Mesodermal cell (in vitro differentiated cells): ENCODE measurements around the gene LOC101059915.
"Not testable (repeated sequence)": the region's sequence is repeated elsewhere in the genome, so short reads cannot be mapped to it uniquely, and the experiment has no call there.

Experiments
- H3K27ac ChIP-seq: 2 replicates; pipeline ENCODE4 v1.7.0; 2013; ENCODE audit warnings: mild to moderate bottlenecking, low read depth, low read length, moderate library complexity; ENCODE audit not compliant: severe bottlenecking
- H3K36me3 ChIP-seq: 2 replicates; pipeline ENCODE4 v1.7.1; 2013; ENCODE audit warnings: mild to moderate bottlenecking, low read length, moderate library complexity; ENCODE audit not compliant: control insufficient read depth, insufficient read depth
- H3K4me1 ChIP-seq: one replicate; pipeline ENCODE4 v1.7.1; 2013; ENCODE audit warnings: mild to moderate bottlenecking, low read length; ENCODE audit not compliant: insufficient read depth, control insufficient read depth, poor library complexity, severe bottlenecking
- H3K4me3 ChIP-seq: 2 replicates; pipeline ENCODE4 v1.7.0; 2013; ENCODE audit warnings: low read length, control low read depth, mild to moderate bottlenecking; ENCODE audit not compliant: insufficient read depth, poor library complexity, severe bottlenecking; ENCODE audit errors: extremely low read depth
- H3K9me3 ChIP-seq: 2 replicates; pipeline ENCODE4 v1.7.1; 2013; ENCODE audit warnings: mild to moderate bottlenecking, low read length, moderate library complexity; ENCODE audit not compliant: control insufficient read depth
- WGBS, 2 experiments: methylation state at CpG; one replicate each; pipeline ENCODE4 v1.1.5; 2013; ENCODE audit warnings: missing lambda C conversion rate in 2 of 2; ENCODE audit not compliant: insufficient coverage in 2 of 2; 5-methylcytosine and 5-hydroxymethylcytosine counted together

The LOC101059915 gene

DNA sequence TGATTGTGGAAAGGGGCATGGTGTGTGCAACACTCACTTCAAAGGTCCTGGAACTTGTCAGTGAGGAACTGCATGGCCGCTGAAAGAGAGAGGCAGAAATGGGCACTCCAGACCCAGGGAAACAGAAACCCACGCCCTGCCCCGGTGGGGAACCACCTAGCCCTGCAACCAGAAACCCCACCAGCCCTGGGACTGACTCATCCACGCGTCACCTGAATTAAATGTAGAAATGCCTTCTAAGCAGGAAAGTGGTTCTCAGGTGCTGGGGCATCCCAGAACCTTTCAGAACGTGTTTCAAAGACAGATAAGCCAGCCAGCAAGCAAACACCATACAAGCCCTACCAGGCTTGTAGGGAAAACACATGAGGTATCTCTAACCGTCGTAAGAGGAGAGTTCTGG, 4.1 kb upstream of the LOC101059915 start:
- 90 to 92% methylated on average over 3 to 4 of the region's 8 CpGs for WGBS, 2 experiments
- H3K9me3 ChIP-seq, H3K4me1 ChIP-seq, H3K36me3 ChIP-seq, H3K4me3 ChIP-seq, H3K27ac ChIP-seq: not testable (repeated sequence)

DNA sequence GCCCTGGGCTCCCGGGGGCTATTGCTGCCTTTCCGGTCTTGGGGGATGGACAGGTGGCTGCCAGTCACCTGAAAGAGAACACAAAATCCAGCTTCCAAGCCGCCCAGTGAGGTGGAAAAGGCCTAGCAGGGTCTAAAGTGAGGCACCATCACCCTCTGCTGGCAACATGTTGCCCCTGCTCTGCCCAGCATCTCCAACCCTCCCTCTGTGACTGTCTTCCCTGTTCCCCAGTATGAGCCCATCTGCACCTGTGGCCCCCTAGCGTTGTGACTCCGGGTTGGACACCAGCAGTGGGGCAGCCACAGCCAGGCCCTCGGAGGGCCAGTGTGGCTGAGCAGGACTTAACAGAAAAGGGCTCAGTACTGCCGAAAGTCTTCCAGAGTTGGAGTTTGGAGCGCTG, 3.1 kb upstream of the LOC101059915 start:
- H3K4me3 ChIP-seq, H3K4me1 ChIP-seq, H3K27ac ChIP-seq, H3K9me3 ChIP-seq, H3K36me3 ChIP-seq: not testable (repeated sequence)
- 11 to 19% methylated on average over 3 of the region's 8 CpGs for WGBS, 2 experiments

DNA sequence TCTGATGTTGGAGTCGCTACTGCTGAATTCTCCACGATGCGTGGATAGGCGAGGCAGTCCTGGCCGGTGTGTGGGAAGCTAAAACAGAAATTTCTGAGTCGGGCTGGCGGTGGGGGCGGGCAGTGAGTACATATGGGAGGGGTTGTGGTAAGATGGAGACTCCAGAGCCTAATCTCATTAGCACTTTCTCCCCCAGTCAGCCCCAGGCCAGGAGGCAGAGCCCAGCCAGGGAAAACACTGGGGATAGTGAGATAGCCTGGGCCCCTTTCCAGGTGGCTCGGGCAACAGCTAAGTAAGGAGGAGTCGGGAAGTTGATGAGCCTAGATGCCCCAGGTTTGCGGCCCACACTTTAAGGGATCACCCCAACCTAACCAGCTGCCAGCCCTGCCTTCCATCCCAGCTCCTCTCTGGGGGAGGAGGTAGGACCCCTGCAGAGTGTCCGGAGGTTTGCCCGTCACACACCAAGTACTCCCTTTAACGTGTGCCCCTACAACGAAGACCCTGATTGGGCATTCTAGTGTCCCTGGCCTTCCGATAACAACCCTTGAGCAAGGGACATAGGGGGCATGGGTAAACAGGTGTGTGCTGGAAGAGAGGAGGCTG, 2.4 kb upstream of the LOC101059915 start:
- Histone ChIP-seq H3K27ac (no peak overlapping the region), H3K9me3 (no peaks in the 10 kb centered on the region), H3K36me3 (no peaks in the 10 kb centered on the region), H3K4me1 (no peaks in the 10 kb centered on the region), H3K4me3 (no peak overlapping the region)
- 93% methylated on average over 7 of the region's 16 CpGs; no CpG with 5 or more reads in 1 of the 2 experiments for WGBS, 2 experiments

DNA sequence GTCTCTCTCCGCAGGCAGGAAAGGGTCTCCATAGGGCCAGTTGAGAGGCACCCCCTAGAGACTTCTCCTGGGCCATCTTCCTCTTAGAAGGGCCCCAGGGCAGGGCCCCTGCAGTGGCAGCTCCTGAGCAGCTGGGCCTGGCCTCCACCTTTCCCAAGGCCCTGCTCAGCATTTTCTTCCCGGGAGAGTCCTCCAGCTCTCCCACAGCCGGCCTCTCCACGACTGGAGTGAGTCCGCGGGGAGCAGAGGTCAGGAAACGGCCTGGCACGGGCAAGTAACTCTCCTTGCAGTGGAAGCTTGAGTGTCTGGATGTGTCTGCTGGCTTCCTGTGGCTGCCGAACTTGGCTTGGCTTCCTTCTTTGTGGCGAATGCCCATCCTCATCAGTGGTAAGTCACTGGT, 1.6 kb upstream of the LOC101059915 start:
- Histone ChIP-seq H3K27ac (no peak overlapping the region), H3K4me1 (no peaks in the 10 kb centered on the region), H3K36me3 (no peaks in the 10 kb centered on the region), H3K4me3 (no peak overlapping the region), H3K9me3 (no peaks in the 10 kb centered on the region)
- 93 to 95% methylated on average over 4 to 7 of the region's 10 CpGs for WGBS, 2 experiments

DNA sequence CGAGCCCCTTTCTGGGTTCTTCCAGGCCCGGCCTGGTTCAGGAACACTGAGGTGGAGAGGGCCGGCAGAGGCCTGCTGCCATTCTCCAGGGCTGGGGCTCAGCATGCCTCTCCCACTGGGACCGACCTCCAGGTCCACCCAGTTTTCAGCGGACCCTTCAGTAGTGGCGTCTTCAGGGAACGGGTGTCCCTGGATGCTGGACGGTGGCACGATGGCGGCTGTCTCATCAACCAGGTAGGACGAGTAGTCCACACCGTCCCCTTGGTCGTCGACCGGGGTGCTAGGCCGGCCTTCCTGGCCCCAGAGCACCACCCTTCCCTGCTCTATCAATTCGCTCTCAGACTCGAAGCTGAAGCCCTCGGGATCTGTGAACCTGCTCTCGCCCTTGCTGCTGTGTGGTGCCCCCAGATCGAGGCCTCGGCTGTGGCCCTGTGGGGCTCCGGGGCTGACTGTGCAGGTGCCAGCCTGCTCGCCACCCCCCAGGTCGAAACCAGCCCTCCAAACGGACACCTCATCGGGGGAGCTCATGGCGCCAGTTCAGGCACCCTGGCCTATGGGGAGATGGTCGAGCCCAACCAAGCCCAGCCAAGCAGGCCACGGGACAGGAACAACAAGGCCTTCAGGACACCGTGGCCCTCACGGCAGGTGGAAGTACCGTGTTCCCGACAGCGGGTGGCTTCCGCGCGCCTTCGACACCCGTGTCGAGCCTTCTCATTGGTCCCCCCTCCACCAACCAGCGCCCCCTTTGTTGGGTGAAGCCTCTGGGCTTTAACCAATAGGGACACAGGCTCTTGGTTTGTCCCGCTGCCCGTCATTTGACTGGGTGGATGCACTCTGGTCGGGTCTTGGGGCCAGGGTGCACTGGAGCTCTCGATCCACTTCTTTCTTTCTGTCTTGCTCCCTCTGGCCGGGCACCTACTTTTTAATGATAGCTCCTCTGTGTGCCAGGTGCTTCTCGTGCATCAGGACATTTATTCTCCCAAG, 814 bp upstream of the LOC101059915 start:
- Histone ChIP-seq H3K4me1 (no peaks in the 10 kb centered on the region), H3K9me3 (no peaks in the 10 kb centered on the region), H3K36me3 (no peaks in the 10 kb centered on the region), H3K27ac (no peak overlapping the region), H3K4me3 (no peak overlapping the region)
- 96 to 98% methylated on average over 24 to 35 of the region's 48 CpGs for WGBS, 2 experiments

DNA sequence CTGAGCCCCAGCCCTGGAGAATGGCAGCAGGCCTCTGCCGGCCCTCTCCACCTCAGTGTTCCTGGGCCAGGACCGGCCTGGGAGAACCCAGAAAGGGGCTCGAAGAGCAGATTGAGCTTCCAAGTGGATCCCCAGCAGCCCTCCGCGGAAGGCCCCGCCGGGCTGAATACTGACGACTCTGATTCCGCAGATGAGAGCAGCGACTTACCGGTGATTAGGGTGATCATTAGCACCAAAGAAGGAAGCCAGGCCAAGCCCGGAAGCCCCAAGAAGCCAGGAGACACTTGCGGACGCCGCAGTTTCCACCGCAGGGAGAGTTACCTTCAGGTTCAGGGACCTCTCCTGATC, 876 bp downstream of the LOC101059915 start:
- WGBS, 2 experiments: 92 to 96% methylated on average over 9 to 15 of the region's 16 CpGs
- Histone ChIP-seq H3K4me1 (no peaks in the 10 kb centered on the region), H3K4me3 (no peak overlapping the region), H3K27ac (no peak overlapping the region), H3K9me3 (no peaks in the 10 kb centered on the region), H3K36me3 (no peaks in the 10 kb centered on the region)

DNA sequence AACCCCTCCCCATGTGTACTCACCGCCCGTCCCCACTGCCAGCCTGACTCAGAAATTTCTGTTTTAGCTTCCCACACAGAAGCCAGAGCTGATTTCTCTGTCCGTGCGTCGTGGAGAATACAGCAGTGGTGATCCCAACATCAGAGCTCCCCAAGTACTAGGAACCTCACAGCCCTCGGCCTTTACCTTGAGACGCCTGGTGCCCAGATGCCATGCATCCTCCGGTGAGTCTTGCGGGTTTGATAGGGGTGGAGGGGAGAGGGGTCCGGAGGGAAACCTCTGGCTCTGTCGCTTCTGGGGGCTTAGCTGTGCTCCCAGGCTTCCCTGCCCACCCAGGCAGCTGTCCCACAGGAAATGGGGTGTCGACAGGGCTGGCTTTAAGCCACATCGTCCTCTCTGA, 2.1 kb downstream of the LOC101059915 start:
- 77 to 90% methylated on average over 2 to 6 of the region's 13 CpGs for WGBS, 2 experiments
- H3K27ac ChIP-seq: no peak overlapping the region
- H3K36me3 ChIP-seq: no peaks in the 10 kb centered on the region
- H3K4me3 ChIP-seq: no peak overlapping the region
- no peaks in the 10 kb centered on the region for H3K9me3 ChIP-seq
- H3K4me1 ChIP-seq: no peaks in the 10 kb centered on the region

DNA sequence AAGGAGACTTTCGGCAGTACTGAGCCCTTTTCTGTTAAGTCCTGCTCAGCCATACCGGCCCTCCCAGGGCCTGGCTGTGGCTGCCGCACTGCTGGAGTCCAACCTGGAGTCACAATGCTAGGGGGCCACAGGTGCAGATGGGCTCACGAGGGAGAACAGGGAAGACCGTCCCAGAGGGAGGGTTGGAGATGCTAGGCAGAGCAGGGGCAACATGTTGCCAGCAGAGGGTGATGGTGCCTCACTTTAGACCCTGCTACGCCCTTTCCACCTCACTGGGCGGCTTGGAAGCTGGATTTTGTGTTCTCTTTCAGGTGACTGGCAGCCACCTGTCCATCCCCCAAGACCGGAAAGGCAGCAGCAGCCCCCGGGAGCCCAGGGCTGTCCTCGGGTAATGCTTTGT, 2.6 kb downstream of the LOC101059915 start:
- not testable (repeated sequence) for H3K36me3 ChIP-seq, H3K4me1 ChIP-seq, H3K9me3 ChIP-seq, H3K4me3 ChIP-seq, H3K27ac ChIP-seq
- WGBS, 2 experiments: 17 to 41% methylated on average over 4 to 8 of the region's 10 CpGs

DNA sequence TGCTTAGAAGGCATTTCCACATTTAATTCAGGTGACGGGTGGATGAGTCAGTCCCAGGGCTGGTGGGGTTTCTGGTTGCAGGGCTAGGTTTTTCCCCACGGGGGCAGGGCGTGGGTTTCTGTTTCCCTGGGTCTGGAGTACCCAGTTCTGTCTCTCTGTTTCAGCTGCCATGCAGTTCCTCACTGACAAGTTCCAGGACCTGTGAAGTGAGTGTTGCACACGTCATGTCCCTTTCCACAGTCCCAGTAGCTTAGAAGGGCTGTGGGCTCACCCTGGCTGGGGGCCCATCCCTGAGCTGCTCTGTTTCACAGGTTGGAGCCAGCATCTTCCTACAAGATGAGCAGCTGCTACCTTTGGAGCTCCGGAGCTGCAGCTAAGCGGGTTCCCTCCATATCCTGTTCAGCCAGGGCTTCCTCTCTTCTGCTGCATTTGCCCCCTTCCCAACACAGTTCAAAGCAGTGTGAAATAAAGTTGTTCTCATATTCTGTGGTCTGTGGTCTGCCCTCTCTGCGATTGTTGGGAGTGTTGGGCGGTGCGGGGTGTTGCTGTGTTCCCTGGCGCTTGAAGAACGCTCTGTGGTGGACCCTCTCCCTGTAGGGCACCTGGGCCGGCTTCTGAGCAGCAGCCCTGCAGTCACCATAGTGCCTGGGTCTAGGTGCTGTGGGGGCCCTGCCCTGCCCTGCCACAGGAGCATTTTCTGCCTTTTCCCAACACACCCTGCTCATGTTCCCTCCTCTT, 3.9 kb downstream of the LOC101059915 start:
- WGBS, 2 experiments: 60 to 96% methylated on average over 1 to 8 of the region's 12 CpGs
- H3K4me1 ChIP-seq: no peaks in the 10 kb centered on the region
- H3K9me3 ChIP-seq: no peaks in the 10 kb centered on the region
- no peaks in the 10 kb centered on the region for H3K36me3 ChIP-seq
- H3K27ac ChIP-seq: no peak overlapping the region
- no peak overlapping the region for H3K4me3 ChIP-seq

DNA sequence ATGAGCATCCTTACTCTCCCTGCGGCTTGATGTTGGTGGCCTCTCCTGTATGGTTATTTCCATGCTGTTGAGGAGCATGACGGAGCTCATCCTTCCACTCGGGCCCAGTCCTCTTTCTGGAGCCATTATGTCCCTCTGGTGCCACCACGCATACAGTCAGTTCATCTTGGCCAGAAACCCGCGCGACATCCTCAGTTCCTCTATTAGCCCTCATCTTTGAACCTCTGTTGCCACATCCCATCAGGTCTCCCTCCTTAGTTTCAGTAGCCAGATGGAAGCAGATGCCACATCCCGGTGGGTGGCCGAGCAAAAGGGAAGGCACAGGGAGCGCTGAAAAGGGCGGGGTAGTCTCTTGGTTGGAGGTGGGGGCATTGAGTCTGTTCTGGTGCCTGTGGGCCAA, 4.6 kb downstream of the LOC101059915 start:
- H3K4me3 ChIP-seq: no peak overlapping the region
- no peaks in the 10 kb centered on the region for H3K9me3 ChIP-seq
- H3K36me3 ChIP-seq: no peaks in the 10 kb centered on the region
- 91 to 92% methylated on average over 9 to 10 of the region's 11 CpGs for WGBS, 2 experiments
- no peak overlapping the region for H3K27ac ChIP-seq
- no peaks in the 10 kb centered on the region for H3K4me1 ChIP-seq
